Measurements from ENCODE around the gene BTN1A1. TPM values are rescaled to one million over a fixed set of nuclear protein-coding genes. Genes with fewer than 3 reads are reported as not detected.
A peak's percentile ranks its signal among the peaks of the same experiment; 100 is the strongest.

Gene BTN1A1
- total and polyA plus RNA-seq, 9 of the 15 experiments (the other 6 are each of a cell fraction or from before 2014, with no cell fraction given), result 0.01 to 0.15 (median 0.06) TPM; not detected in 4

- no peak for TF ChIP-seq ZNF174 (CRISPR knock-in tag; IDR thresholded peaks at IDR 0.05)
- no peak for TF ChIP-seq PBX2 (CRISPR knock-in tag; IDR thresholded peaks at IDR 0.05; ENCODE audit: low read depth)
- TF ChIP-seq PBX2 (tag; conservative IDR thresholded peaks at IDR 0.05; ENCODE audit: low read depth), result peak; percentile 36; the same call in 1 of the 2 replicates
- TF ChIP-seq ZNF133 (CRISPR knock-in tag; IDR thresholded peaks at IDR 0.05), result no peak
- TF ChIP-seq, protein P1, sequence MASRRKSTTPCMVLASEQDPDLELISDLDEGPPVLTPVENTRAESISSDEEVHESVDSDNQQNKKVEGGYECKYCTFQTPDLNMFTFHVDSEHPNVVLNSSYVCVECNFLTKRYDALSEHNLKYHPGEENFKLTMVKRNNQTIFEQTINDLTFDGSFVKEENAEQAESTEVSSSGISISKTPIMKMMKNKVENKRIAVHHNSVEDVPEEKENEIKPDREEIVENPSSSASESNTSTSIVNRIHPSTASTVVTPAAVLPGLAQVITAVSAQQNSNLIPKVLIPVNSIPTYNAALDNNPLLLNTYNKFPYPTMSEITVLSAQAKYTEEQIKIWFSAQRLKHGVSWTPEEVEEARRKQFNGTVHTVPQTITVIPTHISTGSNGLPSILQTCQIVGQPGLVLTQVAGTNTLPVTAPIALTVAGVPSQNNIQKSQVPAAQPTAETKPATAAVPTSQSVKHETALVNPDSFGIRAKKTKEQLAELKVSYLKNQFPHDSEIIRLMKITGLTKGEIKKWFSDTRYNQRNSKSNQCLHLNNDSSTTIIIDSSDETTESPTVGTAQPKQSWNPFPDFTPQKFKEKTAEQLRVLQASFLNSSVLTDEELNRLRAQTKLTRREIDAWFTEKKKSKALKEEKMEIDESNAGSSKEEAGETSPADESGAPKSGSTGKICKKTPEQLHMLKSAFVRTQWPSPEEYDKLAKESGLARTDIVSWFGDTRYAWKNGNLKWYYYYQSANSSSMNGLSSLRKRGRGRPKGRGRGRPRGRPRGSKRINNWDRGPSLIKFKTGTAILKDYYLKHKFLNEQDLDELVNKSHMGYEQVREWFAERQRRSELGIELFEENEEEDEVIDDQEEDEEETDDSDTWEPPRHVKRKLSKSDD (conservative IDR thresholded peaks at IDR 0.05; ENCODE audit: low read length), result peak; percentile 77; the same call in 1 of the 2 replicates
- TF ChIP-seq TAF9B (IDR thresholded peaks at IDR 0.05; ENCODE audit: partially characterized antibody), result no peak
- no peak for TF ChIP-seq HLTF (IDR thresholded peaks at IDR 0.05)
- no peak for TF ChIP-seq MYNN (IDR thresholded peaks at IDR 0.05)
- no peak for TF ChIP-seq MYNN (CRISPR knock-in tag; IDR thresholded peaks at IDR 0.05)
- no peak for TF ChIP-seq RUNX1 (IDR thresholded peaks at IDR 0.05; ENCODE audit: low read depth)
- TF ChIP-seq RBBP5 (IDR thresholded peaks at IDR 0.05; ENCODE audit: borderline replicate concordance, insufficient read depth, low read length, poor library complexity, severe bottlenecking), result no peak
- TF ChIP-seq, protein P2, sequence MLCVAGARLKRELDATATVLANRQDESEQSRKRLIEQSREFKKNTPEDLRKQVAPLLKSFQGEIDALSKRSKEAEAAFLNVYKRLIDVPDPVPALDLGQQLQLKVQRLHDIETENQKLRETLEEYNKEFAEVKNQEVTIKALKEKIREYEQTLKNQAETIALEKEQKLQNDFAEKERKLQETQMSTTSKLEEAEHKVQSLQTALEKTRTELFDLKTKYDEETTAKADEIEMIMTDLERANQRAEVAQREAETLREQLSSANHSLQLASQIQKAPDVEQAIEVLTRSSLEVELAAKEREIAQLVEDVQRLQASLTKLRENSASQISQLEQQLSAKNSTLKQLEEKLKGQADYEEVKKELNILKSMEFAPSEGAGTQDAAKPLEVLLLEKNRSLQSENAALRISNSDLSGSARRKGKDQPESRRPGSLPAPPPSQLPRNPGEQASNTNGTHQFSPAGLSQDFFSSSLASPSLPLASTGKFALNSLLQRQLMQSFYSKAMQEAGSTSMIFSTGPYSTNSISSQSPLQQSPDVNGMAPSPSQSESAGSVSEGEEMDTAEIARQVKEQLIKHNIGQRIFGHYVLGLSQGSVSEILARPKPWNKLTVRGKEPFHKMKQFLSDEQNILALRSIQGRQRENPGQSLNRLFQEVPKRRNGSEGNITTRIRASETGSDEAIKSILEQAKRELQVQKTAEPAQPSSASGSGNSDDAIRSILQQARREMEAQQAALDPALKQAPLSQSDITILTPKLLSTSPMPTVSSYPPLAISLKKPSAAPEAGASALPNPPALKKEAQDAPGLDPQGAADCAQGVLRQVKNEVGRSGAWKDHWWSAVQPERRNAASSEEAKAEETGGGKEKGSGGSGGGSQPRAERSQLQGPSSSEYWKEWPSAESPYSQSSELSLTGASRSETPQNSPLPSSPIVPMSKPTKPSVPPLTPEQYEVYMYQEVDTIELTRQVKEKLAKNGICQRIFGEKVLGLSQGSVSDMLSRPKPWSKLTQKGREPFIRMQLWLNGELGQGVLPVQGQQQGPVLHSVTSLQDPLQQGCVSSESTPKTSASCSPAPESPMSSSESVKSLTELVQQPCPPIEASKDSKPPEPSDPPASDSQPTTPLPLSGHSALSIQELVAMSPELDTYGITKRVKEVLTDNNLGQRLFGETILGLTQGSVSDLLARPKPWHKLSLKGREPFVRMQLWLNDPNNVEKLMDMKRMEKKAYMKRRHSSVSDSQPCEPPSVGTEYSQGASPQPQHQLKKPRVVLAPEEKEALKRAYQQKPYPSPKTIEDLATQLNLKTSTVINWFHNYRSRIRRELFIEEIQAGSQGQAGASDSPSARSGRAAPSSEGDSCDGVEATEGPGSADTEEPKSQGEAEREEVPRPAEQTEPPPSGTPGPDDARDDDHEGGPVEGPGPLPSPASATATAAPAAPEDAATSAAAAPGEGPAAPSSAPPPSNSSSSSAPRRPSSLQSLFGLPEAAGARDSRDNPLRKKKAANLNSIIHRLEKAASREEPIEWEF (CRISPR knock-in tag; IDR thresholded peaks at IDR 0.05), result peak; percentile 93
- no peak for TF ChIP-seq CLOCK (CRISPR knock-in tag; IDR thresholded peaks at IDR 0.05; ENCODE audit: borderline replicate concordance)
- no peak for TF ChIP-seq SRSF1 (IDR thresholded peaks at IDR 0.05; ENCODE audit: low read depth, low read length)
- no peak for TF ChIP-seq PHF20 (IDR thresholded peaks at IDR 0.05; ENCODE audit: partially characterized antibody)
- no peak for TF ChIP-seq ILK (tag; IDR thresholded peaks at IDR 0.05; ENCODE audit: borderline replicate concordance, low read depth)
- TF ChIP-seq MCM3 (IDR thresholded peaks at IDR 0.05), result no peak
Measured at GRCh38 chr6:26553264-26553634, 53.1 kb downstream of the BTN1A1 start (continued).
